Measurements from ENCODE around the gene ATRIP. TPM values are rescaled to one million over a fixed set of nuclear protein-coding genes. Genes with fewer than 3 reads are reported as not detected.

The ATRIP gene
- total RNA-seq, 1 experiment from 2014 or later, result 5.7 TPM

DNA sequence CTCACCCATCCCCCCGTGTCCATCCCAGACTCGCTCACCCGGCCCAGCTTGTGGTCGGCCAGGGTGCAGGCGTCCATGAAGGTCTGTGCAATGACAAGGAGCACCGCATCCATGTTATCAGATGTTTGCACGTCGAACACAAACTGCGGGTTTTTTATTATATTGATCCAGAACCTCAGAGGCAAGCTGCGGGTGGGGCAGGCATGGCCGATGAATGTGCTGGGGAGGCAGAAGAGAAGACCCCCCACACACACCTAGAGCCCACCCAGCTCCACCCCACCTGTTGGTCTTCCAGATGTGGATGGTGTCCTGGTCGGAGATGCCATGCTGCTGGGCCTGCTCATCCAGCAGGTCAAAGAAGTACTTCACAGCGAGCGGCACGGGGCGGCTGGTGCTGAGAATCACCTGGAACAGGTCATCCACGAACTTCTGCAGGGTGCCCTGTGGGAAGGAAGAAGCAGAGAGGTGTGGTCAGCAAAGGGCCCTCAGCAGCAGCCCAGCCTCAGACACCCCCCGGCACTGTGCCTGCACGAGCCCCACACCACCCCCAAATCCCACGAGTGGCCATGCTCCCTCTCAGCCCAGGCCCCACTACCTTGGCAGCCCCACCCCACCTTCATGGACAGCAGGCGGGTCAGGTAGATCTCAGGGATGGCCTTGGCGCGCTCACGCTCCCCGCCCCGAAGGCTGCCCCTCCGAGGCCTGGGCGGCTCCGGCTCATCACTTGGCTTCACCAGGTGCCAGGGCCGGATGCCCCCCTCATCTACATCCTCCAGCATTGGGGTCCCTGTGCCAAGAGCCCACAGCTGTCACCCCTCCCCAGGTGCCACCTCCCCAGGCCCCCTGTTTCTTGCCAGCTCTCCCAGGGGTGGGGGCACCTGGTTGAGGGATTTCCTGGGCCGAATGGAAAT is 37.0 kb upstream of the ATRIP start:
- no peak for DNase-seq (ENCODE audit: low spot score)

DNA sequence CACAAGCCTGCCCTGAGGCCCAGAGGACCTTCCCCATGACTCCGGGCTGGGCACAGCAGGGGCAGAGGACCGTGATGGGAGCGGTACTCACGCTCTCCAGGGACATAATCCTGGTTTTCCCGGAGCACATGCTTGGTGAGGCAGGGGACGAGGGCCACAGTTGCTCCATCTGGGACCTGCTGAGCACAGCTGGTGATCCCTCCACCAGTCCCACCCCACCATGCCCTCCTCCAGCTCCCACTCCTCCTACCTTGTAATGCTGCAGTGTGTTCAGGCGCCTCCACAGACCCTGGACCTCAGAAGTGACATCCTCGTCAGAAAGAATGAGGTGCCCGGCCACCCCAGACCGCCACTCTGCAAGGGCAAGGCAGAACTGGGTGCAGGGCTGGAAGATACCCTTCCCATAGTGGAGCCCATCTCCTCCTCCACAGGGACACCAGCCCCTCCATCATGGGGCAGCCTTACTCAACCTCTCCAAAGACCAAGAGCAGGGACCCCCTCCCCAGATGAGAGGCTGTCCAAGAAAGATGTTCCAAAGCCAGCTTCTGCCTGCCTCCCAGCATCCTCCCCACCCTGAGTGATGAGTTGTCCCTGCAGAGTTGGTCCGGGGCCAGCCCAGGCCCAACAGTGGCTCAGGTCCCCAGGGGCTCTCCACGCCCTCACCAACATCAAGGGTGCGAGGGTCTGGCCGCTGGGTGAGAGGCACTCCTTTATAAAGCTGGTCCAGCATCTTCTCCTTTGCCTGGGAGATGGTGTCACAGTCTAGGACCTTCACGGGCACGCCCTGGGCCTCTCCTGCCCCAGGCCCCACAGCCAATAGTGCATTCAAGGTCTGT is 36.1 kb upstream of the ATRIP start:
- DNase-seq (ENCODE audit: low spot score), result no peak

DNA sequence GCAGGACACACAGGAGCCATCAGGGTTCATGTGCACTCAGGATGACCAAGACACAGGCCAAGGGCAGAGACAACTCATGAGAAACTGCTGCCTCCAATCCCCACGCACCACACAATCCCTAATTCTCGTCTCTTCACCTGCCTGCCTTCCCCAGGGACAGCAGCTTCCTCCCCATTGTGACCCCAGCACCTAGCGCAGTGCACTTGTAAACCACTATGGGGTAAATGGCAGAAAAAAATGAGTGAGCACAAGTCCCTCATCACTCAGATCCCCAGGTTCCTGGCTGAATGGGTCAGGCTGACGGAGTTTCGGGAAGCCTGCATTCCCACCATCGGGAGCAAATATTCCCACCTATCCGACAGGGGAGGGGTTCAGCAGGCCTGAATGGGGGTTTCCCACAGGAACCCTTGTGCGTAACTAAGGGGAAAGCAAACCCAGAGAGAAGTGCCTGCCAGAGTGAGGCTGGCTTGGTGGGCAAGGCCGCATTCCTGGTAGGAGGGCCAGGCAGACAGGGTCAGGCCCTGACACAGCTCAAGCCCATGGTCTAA is 35.4 kb upstream of the ATRIP start:
- DNase-seq (ENCODE audit: low spot score), result no peak

DNA sequence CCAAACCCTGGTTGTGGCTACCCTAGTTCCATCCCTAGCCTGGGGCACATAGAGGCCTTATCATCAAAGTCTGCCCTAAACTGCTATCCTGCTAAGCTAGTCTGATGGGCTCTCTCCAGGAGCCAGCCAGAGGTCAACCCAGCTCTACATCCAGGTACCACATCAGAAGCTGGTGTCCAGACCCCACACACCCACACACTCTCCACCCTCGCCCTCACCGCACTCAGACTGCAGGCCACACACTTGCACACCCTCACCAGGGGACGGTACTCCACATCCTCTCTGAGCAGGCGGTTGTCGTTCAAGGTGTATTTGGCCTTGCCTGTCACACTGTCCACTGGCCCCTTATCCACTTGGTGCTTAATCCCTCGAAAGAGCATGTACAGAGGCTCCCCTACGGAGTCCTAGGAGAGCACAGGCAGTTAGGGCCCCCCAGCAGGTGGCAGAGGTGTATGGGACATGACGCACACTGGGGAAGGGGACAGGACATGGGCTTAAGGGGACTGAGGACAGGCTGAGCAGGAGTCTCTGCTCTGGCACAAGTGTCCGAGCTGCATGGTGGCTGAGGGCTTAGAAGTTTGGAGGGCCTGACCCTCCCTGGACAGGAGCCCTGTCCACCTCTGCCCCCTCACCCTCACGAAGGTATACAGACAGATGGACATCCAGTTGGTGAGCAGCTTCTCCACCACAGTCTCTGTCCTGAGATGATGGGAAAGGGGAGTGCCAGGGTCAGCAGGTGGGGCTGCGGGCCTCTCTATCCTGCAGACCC is 34.7 kb upstream of the ATRIP start:
- no peak for DNase-seq (ENCODE audit: low spot score)

DNA sequence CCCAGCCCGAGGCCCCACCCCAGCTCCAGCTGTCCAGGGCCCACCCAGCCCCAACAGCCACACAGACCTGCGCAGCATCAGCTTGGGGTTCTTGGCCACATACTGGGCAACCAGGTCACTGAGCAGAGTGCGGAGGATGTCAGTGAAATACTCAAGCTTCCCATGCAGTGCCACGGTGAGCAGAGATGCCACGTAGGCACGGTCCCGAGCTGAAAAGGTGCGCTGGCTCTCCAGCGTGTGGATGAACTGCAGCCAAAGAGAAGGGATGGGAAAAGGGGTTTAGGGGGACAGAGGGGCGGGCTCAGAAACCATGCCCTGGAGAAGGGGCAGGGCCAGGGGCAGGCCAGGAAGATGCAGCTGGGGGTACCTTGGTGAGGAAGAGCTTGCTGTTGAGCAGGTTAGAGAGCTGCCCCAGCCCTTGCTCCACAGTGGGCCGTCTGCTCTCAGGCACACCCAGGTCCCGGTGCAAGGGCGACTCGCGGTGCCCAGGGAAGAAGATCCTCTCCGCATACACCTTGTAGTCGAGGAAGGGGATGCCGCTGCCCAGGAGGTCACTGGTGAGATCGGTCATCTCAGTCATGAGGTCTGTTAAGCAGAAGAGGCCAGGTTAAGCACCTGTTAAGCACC is 34.0 kb upstream of the ATRIP start:
- DNase-seq (ENCODE audit: low spot score), result no peak

DNA sequence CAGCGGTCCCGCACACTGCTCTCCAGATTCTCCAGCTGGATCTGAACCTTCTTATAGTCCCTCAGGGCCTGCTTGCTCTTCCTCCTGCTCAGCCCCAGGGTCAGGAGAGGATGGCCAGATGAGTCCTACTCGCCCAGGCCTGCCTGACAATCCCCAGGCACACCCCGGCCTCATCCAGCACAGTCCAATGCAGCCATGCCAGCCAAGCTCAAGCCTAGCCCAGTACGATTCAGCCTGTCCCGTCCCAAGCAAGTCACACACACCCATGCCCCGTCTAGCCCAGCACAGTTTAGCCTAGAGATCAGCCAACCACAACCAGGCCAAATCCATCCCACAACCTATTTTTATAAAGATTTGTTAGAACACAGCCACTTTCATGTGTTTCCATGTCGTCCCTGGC is 33.5 kb upstream of the ATRIP start:
- DNase-seq (ENCODE audit: low spot score), result no peak

DNA sequence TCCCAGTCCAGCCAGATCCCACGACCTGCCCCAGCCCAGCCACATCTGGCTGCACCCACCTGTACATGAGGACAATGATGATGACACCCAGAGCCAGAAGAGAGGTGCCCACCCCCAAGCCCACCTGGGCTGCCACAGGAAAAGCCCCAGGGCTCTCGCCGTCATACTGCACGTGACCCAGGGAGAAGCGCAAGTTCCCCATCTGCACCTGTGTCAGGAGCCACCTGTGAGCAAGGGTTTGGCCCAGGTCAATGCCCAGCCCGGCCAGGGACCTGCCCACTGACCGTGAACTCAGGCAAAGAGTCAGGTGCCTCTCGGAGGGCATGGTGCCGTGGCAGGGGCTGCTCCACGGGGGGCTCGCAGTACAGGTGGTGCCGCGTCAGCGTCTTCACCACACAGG is 32.9 kb upstream of the ATRIP start:
- no peak for DNase-seq (ENCODE audit: low spot score)

DNA sequence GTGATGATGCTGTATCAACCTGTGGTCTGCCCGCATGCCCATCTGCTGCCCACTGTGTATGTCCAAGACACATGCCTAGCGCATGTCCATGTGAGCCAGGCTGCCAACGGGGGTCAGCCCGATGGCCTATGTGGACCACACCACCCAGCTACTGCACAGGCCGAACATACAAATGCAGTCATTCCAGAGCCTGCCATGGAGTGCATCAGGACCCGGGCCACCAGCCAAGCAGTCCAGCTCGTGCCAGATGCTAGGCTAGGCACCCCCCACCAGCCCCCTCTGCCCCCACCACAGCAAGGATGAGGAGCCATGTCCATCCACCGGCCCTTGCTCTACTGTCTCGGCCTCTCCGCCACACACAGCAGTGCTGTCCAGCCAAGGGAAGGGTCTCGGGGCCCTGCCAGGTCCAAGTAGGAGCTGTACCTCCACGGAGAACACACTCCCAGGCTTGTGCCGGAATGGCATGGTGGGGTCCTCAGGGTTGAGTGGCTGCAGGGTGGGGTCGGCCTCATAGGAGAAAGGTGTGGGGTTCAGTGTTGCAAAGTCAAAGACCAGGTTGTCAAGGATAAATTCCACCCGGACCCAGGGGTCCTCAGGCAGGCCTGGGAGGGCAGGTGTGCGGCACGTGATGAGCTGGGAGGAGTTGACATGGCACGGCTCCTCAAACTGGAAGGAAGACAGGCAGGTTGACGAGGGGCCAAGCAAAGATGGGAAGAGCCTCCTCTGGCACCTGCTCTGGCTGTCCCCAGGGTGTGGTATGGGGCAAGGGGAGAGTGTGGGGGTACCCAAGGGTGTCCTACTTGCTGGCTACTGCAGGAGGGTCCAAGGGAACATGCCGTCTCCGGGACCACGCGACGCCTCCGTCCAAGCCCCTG is 31.9 kb upstream of the ATRIP start:
- no peak for DNase-seq (ENCODE audit: low spot score)

DNA sequence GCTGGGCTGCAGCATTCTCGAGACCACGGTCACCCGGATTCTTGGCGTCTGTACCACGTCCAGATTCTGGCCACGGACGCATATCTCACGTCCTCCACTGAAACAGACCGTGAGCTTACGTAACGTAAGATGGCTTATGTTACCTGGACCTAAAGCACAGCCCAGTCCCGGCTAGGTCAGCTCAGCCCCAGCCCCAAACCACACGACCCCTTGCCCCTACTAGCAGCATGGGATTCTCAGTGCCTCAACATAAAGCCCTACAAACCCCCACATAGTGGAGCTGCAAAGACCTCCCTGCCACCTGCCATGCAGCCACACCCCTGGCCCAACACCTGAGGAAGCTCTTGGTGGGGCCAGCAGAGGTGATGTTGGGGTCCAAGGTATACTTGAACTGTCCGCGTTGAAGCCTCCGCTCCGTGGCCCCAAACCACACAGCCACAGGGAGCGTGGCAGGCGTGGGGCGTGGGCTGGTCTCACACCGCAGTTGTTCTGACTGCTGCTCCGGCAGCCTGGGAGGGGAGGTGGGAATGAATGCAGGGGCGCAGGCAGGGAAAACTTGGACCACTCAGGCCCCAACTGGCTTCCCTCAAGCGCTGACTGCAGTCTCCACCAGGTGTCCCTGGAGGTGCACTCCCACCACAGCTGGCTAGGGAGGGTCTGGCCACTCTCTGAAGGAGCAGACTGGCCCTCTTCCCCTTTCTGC is 31.1 kb upstream of the ATRIP start:
- no peak for DNase-seq (ENCODE audit: low spot score)

DNA sequence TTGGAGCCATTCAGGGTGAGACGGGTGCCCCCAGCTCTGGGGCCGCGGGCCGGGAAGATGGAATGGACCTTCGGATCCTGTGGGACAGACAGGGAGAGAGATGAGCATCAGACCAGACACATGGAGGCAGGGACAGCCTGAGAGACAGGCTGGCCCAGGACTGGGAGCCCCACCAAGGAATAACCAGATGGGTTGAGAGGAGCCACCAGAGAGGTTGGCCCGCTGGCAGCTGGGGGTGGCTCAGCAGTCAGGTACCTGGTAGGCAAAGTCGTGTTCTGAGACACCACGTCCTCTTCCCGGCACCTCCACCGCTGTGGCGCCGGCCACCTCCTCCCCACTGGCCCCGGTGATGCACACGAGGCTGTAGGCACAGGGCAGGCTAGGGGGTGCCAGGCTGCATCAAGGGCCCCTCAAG is 30.4 kb upstream of the ATRIP start:
- no peak for DNase-seq (ENCODE audit: low spot score)

DNA sequence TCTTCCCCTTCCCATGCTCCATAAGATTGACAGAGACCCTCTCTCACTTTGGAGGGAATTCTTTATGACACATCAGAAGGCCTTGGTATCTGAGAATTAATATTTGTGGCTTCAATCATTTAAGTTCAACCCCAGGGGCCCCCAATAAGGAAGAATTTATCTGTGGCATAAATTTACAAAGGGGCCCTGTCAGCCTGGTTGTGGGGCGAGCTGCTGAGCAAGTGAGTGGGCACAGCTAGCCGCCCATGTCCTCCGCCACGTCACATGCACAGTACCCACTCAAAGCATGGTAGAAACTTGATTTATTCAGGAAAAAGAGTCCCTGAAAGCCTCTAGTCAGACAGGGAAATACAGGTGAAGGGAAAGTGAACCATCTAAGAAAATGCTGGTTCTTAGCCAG is 30.0 kb upstream of the ATRIP start:
- no peak for DNase-seq (ENCODE audit: low spot score)

DNA sequence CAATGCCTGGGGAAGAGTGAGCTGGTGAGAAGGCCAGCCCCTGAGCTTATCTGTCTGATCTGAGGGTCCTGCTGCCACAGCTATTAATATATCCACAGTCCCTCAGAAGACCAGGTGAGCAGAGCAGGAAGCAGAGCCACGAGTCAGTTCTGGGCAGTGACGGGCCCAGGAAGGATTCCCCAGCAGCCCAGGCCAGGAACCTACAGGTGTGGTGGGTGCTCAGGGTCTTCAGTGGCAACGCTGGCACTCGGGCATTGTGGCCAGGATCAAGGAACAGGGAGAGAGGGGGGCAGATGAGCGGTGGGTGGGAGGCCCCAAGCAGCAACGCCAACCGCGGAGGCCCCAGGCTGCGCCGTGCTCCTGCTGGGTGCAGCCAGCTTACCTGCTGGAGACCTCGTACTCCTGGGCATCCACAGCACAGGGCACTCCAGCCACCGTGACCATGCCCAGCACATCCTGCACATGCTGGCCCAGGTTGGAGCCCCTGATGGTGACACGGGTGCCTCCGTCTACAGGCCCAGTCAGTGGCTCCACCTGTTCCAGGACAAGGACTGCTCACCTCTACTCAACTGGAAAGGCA is 28.9 kb upstream of the ATRIP start:
- DNase-seq (ENCODE audit: low spot score), result no peak

DNA sequence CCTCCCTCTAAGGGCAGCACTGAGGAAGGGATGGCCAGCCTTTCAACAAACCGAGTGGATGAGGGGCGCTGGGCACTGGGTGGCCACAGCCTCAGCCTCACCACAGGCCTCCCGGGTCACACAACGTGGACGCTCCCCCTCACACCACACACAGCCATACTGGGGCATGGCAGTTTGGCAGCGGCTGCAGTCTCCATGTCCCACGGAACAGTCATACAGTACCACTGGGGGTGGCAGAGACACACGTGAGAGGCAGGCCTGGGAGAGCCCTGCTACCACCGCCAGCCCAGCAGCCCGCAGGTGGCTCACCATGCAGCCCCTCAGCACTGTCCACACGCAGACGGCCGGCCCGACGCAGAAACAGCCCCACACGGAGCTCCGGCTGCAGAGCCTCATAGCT is 28.4 kb upstream of the ATRIP start:
- DNase-seq (ENCODE audit: low spot score), result no peak

DNA sequence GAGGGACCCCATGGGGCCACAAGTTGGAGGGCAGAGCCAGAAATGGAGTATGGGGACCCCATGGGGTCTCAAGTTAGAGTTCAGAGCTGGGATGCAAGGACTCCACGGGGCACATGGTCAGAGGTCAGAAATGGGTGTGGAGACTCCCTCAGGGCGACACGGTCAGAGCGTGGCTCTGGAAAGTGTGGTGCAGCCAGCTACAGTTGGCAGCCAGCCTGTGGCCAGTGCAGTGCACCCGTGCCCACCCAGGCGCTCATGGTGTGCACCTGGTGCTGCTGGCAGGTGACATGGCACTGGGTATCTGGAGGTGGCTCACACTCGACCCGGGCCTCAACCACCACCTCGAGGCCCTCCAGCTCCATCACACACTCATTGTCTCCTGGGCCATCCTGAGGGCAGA is 27.9 kb upstream of the ATRIP start:
- no peak for DNase-seq (ENCODE audit: low spot score)

DNA sequence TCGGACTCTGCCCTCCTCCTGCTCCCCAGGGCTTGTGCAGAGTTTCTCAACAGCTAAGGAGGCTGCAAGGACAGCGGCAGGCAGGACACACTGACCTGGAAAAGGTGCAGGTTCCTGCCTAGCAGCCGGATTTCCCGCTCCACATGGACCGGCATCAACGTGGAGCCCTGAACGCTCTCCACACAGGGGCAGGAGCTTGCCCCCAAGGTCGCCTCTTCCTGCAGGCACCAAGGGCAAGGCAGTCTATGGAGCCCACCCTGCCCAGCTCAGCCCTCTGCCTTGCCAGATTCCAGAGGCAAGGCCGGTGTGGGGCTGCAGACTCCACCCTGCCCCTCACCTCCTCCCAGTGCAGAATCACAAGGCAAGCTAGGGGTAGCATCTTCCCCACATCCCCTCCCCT is 27.4 kb upstream of the ATRIP start:
- no peak for DNase-seq (ENCODE audit: low spot score)

DNA sequence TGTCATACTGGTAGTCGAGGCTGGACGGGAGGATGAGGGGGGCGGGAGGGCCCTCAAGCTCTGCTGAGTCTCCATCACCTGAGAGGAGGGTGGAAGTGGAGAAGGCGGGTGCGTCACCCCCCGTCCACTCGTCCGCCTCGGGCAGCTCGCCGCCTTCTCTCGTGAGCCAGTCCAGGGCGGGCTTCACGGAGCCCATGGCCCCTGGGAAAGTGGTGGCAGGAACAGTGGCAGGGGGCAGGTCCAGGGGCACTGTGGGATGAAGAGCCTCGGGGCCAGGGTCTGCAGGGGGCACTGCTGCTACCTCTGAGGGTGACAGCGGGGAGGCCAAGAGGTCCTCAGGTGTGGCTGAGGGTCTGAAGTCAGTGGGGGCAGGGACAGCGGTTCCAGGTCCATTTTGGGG is 26.9 kb upstream of the ATRIP start:
- no peak for DNase-seq (ENCODE audit: low spot score)

DNA sequence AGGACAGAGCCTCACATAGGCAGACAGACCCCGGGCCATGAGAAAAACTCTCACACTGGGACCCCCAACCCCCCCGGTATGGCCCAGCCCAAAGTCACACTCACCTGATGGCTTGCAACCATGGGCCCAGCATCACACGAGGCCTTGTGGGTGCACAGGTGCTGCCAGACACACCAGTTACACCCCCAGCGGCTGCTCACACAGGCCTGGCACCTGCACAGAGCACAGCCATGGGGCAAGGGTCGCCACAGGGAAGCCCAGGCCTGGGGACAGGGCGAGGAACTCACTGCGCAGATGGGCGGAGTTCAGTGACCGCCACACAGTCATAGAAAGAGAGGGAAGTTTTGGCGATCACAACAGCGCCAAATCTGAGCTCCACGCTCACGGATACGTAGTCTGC is 26.0 kb upstream of the ATRIP start:
- DNase-seq (ENCODE audit: low spot score), result no peak

DNA sequence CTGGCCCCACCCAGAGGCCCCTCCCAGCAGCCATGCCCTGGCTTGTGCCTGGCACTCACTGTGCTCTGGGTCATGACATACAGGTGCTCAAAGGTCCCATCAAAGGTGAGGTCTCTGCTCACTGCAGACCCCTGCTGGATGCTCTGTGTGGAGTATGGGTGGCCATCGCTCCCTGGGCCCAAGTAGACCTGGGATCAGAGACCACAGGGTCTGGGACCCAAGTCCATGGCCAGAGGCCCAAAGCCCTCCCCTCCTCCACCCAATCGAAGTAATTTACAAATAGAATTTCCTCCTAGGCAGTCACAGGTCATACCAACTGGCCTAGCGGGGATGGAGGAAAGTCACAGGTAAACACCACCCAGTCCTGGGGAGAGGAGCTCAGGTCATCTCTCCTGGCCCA is 24.3 kb upstream of the ATRIP start:
- no peak for DNase-seq (ENCODE audit: low spot score)

DNA sequence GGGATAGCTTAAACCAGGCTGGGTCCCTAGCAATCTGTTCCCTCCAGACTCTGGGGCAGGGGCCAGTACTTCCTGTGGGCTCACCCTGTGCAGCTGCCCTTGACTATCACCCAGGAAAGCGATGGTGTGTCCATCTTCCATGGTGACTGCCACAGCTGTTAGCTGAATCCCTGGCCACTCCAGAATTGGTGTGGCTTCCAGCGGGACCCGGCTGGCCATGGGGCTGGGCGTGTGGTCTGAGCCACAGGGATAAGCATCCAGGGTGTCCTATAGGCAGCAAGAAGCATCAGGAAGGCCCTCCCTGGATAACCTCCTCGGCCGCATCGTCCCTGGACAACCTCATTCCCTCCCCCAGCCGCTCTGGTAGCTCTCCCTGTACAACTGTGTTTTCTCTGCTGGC is 23.9 kb upstream of the ATRIP start:
- DNase-seq (ENCODE audit: low spot score), result no peak
